GM21515 (cell line): ENCODE data around the gene C15orf40.

Experiments used
- ATAC-seq: cut with Tn5 transposase; IDR thresholded peaks from one replicate; pipeline ENCODE4 v1.9.1; 2021; ENCODE audit not compliant: unreplicated experiment

C15orf40 gene

DNA sequence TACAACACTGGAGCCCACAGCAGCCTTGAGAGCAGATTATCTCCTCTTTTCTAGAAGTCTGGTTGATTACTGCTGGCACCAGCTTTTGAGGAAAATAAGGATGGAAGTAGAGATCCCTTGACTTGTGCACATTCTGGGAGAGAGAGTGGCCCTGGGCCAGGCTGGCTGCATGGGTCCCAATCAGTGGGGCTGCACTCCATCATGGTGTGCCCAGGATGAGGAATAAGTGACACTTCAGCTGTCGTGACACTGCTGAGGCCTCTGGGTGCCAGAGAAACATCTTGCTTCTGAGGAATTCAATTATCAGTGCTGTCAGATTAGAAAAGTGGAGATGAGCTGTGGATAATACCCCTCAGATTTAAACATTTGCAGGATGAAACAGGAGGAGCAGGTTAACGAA is 16.4 kb downstream of the C15orf40 start:
- no peak for ATAC-seq

DNA sequence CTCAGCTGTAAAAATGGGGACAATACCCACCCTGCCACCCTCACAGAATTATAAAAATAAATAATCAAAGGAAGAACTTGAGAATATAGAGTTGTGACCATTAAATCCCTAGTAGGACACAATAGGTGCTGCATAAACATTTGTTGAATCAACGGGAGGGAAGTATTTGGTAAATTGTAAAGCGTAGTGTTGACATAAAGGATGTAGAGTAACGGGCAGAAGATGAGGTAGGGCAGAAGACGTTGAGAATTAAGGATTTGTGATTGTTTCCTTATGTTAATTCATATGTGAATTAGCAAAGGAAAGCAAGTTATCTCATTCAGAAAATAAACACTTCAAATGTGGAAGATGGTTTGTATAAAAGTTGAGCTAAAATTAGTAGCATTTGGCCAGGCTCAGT is 18.3 kb downstream of the C15orf40 start:
- no peak for ATAC-seq

DNA sequence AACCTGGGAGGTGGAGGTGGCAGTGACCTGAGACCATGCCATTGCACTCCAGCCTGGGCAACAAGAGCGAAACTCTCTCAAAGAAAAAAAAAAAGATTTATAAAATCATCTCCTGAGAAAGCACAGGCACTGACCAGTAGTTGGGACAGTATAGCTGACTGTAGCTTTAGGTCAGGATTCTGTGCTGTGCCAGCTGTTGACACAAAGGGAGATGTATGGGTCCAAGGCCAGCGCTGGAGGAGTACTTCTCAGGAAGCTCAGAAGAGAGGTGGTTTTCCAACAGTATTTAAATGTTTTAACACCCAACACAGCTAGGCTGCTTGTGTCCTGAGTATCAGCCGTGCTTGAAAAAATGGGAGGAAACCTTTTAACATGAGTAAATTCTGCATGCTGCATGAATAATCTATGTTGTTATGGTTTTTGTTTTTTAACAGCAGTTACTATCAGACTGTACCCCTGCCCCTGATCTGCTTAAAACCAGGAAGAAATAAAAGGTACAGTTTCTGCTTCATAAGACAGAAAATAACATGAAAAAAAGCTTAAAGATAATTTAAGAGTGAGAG is 18.9 kb downstream of the C15orf40 start:
- no peak for ATAC-seq

DNA sequence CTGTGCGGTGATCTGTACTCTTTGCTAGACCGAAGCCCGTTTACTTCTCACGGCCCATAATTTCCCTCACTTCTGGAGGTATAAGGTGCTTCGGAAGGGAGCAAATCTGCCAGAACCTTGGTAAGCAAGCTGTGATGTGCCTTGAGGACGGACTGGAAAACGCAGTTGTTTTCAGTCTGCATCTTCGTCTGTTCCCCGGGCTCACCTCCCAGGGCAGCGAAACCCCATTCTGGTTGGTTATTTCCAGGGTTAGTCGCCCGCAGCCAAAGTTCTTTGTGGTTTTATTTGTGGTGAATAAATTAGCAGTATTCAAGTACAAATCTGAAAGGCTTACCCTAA is 25.0 kb downstream of the C15orf40 start:
- peak; percentile 27 for ATAC-seq

DNA sequence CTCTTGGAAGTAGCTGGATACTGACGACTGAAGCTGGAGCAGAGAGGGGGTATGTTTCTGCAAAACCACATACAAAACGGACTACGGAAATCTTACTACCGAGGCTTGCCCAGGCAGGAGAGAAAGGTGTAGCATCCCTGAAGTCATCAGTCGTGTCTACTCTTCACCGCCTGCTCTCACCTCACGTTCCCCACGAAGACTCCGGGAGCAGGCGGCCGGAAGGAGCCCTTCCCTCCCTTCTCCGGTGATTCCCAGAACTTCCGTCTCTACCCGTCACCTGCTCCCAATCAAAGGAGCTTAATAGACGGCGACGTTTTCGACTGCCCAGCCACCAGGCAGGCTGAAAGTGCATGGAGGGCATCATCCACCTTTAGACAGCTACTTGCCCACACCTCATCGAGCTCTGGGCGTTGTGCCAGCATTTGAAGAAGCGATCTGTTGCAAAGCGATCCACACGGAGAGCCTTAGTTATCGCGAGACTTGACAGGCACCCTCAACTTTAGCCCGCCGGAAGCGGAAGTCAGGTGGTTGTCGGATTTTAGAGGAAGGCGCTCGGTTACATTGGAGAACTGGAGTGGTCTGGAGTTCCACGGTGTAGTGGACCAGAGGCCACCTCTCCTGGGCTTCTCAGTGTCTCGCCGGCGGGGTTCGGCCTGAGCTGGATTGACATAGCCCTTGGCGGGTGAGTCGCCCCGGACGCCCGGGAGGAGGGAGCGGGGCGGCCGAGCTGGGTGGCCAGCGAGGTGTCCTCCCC is 25.6 kb downstream of the C15orf40 start, which contains the start of gene RAMAC:
Gene RAMAC (plus strand): TSS at position 523 of the 754 bp plus-strand sequence. CDS start 2,809 bp downstream, outside the sequence.
- peak; percentile 97 for ATAC-seq

DNA sequence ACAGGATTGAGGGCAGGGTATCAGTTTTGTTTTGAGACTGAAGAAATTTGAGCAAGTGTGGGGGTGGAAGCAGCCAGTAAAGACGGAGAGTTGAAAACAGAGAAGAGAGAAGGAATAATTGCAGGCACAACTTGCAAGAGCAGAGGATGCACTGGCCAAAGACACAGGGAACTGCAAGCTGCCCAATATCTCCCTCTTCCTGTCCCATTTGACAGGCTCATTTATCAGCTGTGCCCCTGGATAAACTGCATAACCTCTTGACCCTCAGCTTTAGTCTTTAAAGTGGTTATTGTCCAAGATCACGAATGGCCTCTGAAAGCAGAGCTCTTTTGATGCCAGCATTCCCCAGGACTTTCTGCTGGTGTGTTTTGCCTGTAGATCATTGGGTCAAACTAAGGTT is 30.5 kb downstream of the C15orf40 start:
- ATAC-seq: no peak

DNA sequence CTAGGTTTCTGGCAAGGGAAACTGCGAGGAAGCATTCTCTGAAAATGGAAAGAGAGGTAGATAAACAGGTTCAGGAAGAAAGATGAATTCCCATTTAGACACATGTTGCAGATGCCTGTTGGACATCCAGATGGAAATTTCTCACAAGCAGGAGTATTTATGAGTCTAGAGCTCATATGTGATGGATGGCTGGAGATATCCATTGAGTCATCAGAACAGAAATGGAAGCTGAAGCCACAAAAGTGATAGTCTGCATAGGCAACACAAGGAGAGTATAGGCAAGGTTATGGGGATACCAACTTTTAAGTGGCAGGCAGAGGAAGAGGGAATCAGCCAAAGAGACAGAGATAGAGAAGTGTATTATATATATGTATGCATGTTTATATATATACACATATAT is 31.7 kb downstream of the C15orf40 start:
- no peak for ATAC-seq

DNA sequence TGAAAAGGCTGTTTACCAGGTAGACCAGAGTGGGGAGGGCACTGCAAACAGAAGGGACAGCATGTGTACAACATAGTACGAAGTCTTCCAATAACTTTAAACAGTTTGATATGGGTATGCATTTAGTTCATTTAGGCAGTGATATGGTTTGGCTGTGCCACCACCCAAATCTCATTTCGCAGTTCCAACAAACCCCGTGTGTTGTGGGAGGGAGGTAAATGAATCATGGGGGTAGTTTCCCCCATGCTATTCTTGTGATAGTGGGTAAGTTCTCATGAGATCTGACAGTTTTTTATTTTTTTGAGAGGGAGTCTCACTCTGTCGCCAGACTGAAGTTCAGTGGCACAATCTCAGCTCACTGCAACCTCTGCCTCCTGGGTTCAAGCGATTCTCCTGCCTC is 33.0 kb downstream of the C15orf40 start:
- ATAC-seq: no peak

DNA sequence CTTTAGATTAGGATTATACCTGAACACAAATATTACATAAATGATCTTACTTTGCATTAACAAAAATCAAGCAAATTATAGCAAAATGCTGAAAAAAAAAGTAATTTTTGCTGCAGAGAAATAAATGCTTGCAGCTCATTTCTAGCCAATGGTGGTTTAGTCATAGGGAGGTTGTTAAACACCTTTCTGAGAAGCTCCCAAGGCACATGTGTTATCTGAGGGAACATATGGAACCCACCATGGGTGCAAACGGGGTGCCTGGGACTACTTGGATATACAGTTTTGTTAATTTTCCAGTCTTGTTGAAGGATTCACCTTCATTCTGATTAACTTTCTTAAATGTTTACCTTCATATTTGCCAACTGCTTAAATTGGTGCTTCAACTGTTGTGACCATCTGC is 34.4 kb downstream of the C15orf40 start:
- ATAC-seq: no peak

DNA sequence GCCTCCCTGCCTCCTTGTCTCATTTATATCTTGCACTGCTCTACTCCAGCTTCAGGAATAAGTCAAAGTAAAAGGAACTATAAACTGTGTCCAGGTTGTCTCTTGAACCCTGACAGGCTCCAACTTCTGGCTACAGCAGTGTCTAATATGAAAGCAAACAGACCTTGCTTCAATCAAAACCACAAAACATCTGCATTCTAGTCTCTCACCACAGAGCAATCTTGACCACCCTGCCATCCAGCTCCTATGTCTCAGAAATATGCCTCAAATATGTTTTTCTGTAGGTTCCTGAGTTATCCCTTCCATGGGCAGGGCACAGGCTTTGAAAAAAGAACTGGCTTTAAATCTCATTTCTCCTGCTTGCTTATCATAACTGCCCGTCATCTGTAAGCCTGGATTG is 38.4 kb downstream of the C15orf40 start:
- ATAC-seq: no peak

DNA sequence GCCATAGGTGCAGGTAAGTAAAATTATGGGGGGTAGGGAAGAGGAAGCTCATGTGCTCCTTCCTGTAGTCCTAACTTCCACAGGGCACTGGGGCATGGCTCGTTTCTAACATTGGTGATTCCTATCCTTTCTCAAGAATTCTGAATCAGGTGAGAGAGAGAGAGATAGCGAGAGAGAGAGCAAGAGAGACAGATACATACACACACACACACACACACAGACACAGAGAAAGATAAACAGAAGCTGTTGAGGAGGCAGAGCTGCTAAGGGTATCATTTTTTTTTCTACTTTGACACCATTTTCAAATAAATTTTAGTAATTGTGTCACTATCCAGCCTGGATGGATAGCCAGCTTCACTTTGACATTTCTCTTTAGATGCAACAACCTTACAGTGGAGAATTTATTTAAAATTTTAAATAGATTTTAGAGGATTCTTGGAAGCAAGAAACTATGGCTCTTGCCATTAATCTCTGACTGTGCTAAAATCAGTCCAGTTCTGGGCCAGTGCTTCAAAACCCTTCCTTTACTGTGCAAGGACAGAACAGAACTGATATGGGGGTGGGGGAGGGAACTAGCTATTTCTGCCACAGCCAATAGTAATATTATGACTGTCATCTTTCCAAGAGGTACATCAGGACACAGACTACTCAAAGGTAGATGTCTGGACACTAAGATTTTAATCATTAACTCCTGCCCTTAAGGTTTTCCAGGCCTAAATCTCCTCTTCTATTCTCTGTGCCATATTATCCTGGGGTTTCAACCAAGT is 40.0 kb downstream of the C15orf40 start:
- ATAC-seq: no peak

DNA sequence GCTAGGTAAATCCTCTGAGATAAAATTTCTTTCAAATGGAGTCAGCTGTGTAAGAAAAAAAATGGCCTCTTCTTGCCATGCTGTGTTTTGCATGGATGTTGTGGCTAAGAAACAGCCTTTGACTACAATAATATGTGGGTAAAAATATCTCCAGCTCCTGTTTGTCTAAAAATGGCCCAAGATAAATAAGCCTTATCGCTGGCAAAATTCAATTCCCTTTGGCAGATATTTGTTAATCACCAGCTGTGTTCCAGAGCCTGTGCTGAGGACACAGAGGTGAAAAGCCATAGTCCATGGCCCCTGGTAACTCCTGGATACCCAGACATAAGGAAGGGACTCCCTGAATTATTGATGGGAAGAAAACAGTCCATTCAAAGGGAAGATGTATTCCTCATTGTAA is 40.7 kb downstream of the C15orf40 start:
- no peak for ATAC-seq

DNA sequence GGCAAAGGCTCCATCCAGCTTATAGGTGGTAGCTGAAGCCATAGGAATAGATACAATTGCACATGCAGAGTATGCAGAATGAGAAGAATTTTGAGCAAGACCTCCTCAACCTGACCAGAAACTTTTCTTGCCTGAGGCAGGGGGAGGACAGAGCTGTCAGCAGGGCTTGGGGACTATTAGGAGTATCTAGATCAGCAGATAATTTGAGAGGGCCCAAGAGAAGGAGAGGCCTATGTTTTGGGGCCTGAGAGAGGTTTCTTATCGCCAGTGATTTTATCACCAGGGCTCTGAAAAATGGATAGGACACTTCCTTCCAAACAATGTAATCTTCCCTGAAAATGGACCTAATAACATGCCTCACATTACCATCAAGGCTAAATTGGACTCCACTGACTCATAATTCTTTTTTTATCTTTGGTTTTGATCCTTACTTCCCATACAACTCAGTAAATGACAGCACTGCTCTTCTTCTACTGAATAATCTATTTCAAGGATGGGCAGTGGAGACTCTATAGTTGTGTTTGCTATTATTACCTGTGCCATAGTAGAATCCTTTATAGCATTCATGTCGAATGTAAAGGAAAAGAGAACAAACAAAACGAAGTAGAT is 41.3 kb downstream of the C15orf40 start:
- no peak for ATAC-seq

DNA sequence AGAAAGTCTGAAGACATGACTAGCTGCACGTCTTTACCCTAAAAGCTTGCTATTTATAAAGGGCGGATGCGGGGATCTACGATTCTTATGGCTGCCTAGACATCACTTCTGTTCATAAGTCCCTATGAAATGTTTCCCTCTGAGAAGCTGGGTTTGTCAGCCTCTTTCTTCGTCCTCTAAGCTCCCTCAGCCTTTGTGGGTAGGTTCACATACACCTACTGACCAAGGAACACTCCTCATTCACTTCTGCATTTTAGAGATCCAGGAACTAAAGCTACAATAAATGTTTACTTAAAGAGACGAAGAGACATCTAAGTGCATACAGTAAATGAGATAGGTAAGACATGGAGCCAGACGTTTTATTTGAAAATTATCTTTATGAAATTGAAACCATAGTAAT is 42.1 kb downstream of the C15orf40 start:
- no peak for ATAC-seq

DNA sequence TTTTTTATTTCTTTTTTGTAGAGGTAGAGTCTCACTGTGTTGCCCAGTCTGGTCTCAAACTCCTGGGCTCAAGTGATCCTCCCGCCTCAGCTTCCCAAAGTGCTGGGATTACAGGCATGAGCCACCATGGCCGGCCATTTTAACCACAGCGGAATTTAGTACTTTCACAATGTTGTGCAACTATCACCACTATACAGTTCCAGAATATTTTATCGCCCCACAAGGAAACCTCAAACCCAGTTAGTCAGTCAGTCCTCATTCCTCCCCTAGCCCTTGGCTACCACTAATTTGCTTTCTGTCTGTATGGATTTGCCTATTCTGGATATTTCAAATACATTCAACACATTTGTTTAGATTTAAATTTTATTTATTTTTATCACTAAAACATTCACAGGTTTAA is 43.4 kb downstream of the C15orf40 start:
- no peak for ATAC-seq

DNA sequence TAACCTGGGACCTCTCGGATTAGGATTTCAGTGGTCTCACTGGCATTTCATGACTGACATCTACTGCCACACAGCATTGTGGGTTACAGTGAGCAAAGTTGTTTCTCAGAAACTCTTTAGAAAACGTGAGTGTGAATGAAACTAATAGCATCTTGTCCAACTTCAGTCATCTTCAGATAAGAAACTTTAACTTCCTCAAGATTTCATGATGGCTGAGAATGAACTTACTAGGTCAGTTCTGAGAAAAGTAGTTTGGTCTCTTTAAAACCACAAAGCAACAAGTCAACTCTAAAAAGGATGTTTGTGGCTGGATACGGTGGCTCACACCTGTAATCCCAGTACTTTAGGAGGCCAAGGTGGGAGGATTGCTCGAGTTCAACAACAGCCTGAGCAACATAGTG is 44.8 kb downstream of the C15orf40 start:
- ATAC-seq: peak; percentile 78

DNA sequence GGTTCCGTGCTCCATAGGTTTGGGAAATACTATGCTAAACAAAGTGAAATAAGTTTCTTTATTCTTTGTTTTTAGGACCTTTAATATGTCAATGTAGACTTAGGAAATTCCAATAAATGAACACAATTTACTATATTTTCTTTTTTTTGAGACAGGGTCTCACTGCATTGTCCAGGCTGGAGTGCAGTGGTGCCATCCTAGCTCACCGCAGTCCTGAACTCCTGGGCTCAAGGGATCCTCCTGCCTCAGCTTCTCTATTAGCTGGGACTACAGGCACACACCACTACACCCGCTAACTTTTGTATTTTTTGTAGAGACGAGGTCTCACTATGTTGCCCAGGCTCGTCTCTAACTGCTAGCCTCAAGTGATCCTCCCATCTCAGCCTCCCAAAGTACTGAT is 46.5 kb downstream of the C15orf40 start:
- ATAC-seq: no peak

DNA sequence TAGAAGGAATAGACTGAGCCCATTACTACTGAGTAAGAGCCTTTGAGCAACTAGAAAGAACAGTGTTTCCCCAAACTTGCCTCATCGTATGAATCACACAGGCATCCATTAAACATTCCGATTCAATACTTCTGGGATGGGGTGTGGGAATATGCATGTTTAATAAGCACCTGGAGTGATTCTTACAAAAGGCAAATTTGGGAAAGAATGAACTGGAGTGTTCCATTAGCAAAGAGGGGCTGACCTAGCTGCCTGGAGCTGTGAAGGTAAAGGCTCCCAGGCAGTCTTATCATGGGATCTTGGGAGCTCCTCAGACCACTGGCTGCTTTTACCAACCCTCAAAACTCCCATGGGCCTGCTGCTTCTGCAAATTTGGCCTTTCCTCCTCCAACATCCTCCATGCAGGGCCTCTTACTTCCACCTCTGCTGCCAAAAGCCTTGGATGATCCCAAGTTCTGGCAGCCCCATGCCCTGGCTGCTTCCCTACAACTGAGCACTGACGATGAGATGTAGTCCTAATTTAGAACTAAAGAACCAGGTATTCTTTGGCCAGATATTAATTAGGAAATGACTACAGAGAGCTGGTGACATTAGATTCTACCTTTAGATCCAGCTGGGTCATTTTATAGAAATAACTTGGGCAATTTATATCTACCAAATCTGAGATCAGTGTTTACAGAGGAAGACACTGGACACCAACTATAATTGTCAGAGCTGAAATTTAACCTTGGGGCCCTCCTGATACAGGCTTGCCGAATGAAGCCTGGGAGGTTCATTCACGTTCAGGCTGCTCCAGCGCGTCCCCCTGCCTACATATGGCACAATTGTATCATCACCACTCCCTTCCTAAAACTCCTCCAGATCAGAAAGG is 47.7 kb downstream of the C15orf40 start:
- no peak for ATAC-seq

DNA sequence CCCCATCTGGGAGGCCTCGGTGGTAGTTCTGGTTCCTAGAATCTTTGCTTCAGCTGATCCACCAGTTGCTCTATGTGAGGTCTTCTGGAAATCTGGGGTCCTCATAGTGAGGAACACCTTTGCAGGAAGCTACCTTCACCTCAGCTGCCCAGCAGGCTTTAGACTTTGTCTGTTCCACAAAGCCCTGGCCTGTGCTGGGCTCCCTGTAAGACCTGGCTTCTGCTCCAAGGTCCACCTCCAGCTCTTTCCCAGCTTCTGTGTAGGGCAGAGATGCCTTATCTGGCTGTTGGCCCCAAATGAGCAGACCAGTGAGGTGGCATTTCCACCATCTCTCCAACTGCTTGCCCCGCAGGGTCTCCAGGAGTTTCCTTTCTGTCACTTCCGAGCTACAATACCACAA is 50.7 kb downstream of the C15orf40 start:
- no peak for ATAC-seq

DNA sequence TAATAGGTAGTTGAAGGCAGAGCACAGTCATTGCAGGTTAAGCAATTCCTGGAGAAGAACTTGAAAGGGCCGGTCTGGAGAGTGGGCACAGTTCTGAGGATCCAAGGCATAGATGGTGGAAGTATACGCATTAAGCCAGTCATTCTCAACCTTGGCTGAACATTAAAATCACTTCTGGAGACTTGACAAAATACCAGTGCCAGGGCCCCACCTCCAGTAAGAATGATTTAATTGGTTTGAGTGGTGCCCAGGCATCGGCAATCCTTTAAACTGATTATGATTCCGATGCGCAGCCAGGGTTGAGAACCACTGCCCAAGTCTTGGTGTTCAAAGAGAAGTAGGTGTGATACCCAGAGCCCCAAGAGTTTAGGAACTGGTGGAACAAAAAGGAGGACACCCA is 52.0 kb downstream of the C15orf40 start:
- ATAC-seq: no peak

DNA sequence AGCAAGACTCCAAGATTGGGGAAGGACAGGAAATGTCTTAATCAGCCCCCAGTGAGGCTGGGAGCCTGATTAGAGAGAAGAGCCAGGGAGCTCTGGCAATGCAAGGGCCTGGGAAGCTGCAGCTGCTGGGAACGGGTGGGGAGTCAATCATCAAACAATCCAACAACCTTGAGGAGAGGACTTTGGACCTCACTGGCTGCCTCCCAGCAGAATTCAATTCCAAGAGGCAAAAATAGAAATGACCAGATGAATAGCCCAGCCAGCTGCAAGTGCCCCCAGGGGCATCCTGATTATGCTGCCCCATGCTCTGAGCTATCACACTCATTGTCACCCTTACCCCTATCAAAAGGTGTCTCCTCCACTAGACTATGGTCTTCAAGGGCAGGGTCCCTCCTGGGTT is 52.8 kb downstream of the C15orf40 start:
- ATAC-seq: no peak
